Testis (tissue), 3 donors: Measurements from ENCODE around the gene NCR2. TPM values are rescaled to one million over a fixed set of nuclear protein-coding genes. Genes with fewer than 3 reads are reported as not detected.

ENCODE experiments used
- DNase-seq: peaks from one replicate; pipeline ENCODE4 v3.0.0-alpha.2; 2019
- H3K27ac ChIP-seq, 2 donors: fragments of 200-600 bp; sonication (generic); one replicate each; pipeline ENCODE4 v1.5.1; 2019
- H3K27me3 ChIP-seq: fragments of 200-600 bp; sonication (generic); one replicate; pipeline ENCODE4 v1.5.1; 2019
- H3K36me3 ChIP-seq: fragments of 200-600 bp; sonication (generic); one replicate; pipeline ENCODE4 v1.5.1; 2017; ENCODE audit warnings: low read depth; ENCODE audit errors: missing control alignments
- H3K4me1 ChIP-seq: fragments of 200-600 bp; sonication (generic); one replicate; pipeline ENCODE4 v1.5.1; 2019
- H3K4me3 ChIP-seq, 2 donors: fragments of 200-600 bp; sonication (generic); one replicate each; pipeline ENCODE4 v1.5.1; 2017 to 2019
- H3K9me3 ChIP-seq: fragments of 200-600 bp; sonication (generic); one replicate; pipeline ENCODE4 v1.5.1; 2017
- CTCF ChIP-seq, 3 experiments: fragments of 450-650 bp in 2 of 3; fragments of 200-600 bp in 1 of 3; sonication (generic) in 1 of 3; IDR thresholded peaks; one replicate each; pipeline ENCODE4 v1.5.1; 2016 to 2019; ENCODE audit warnings: antibody characterized with exemption in 3 of 3, mild to moderate bottlenecking in 2 of 3, moderate library complexity in 1 of 3
- POLR2A ChIP-seq: fragments of 450-650 bp; IDR thresholded peaks from one replicate; pipeline ENCODE4 v1.6.1; 2017; ENCODE audit warnings: antibody characterized with exemption, mild to moderate bottlenecking, moderate library complexity
- WGBS, 2 donors: methylation state at CpG; one replicate each; pipeline ENCODE4 v1.1.5; 2018; 5-methylcytosine and 5-hydroxymethylcytosine counted together
- intact Hi-C: fragments of 100-400 bp; cut with DNase I; formaldehyde crosslinking; loops from one replicate; pipeline ENCODE4 v1.15.1; 2023; ENCODE audit warnings: low total_unique reads
- polyA plus RNA-seq: library from polyadenylated mRNA; stranded (reverse); fragments of 350-450 nt; fragmentation: Illumina TruSeq; extraction: RNeasy Lipid Tissue Mini Kit (QIAGEN cat#74804); gene quantifications from one replicate; pipeline ENCODE4 v1.2.3, GENCODE V29; 2014; ENCODE audit warnings: low read depth, low replicate concordance; ENCODE audit not compliant: insufficient read depth
- total RNA-seq, 2 donors: library from RNA; depleted of rRNA; stranded (reverse); fragments of >200 nt; gene quantifications; one replicate each; pipeline ENCODE4 v1.2.3, GENCODE V29; 2016

Gene NCR2
- total and polyA plus RNA-seq, 3 donors from 2014 or later: not detected

GRCh38 chr6:41353333-41353732 lies 17.9 kb downstream of the NCR2 start:
- TF ChIP-seq CTCF (IDR thresholded peaks at IDR 0.05): no peak
- no peak for TF ChIP-seq POLR2A
- no peak overlapping the region for H3K4me3 ChIP-seq
- H3K4me1 ChIP-seq: no peaks in the 10 kb centered on the region
- H3K27ac ChIP-seq: no peak overlapping the region
- H3K9me3 ChIP-seq: no peaks in the 10 kb centered on the region
- intact Hi-C loops: no loop called here
- 69 to 83% methylated on average over 2 to 3 of the region's 3 CpGs for WGBS, 2 donors
- H3K36me3 ChIP-seq: no peaks in the 10 kb centered on the region
- H3K27me3 ChIP-seq: no peaks in the 10 kb centered on the region
- DNase-seq: no peak

GRCh38 chr6:41355952-41356351 lies 20.5 kb downstream of the NCR2 start:
- Histone ChIP-seq H3K9me3 (no peaks in the 10 kb centered on the region), H3K36me3 (no peaks in the 10 kb centered on the region), H3K27me3 (no peaks in the 10 kb centered on the region), H3K27ac (no peak overlapping the region), H3K4me3 (no peak overlapping the region), H3K4me1 (no peaks in the 10 kb centered on the region)
- WGBS, 2 donors: 74 to 79% methylated on average over 4 of the region's 4 CpGs
- TF ChIP-seq CTCF (IDR thresholded peaks at IDR 0.05): no peak
- no peak for TF ChIP-seq POLR2A
- DNase-seq: no peak
- intact Hi-C loops: no loop called here

GRCh38 chr6:41356825-41357224 lies 21.4 kb downstream of the NCR2 start:
- WGBS, 2 donors: 87 to 98% methylated on average over 3 of the region's 3 CpGs
- TF ChIP-seq CTCF (IDR thresholded peaks at IDR 0.05) (no peak), POLR2A (no peak)
- Histone ChIP-seq H3K36me3 (no peaks in the 10 kb centered on the region), H3K4me1 (no peaks in the 10 kb centered on the region), H3K9me3 (no peaks in the 10 kb centered on the region), H3K27ac (no peak overlapping the region), H3K27me3 (no peaks in the 10 kb centered on the region), H3K4me3 (no peak overlapping the region)
- no peak for DNase-seq
- intact Hi-C loops: no loop called here

GRCh38 chr6:41358503-41358902 lies 23.1 kb downstream of the NCR2 start:
- DNase-seq: no peak
- Histone ChIP-seq H3K36me3 (no peaks in the 10 kb centered on the region), H3K9me3 (no peaks in the 10 kb centered on the region), H3K4me3 (no peak overlapping the region), H3K4me1 (no peaks in the 10 kb centered on the region), H3K27ac (no peak overlapping the region), H3K27me3 (no peaks in the 10 kb centered on the region)
- TF ChIP-seq CTCF (IDR thresholded peaks at IDR 0.05) (no peak), POLR2A (no peak)
- 91% methylated on average over 6 to 7 of the region's 7 CpGs for WGBS, 2 donors
- intact Hi-C loops: no loop called here

- intact Hi-C loops: no loop called here
- whole genome bisulfite sequencing, 2 donors: 82 to 85% methylated on average over 4 of the region's 4 CpGs
- no peak overlapping the region for H3K4me3 ChIP-seq
- H3K9me3 ChIP-seq: no peaks in the 10 kb centered on the region
- no peak overlapping the region for H3K27ac ChIP-seq
- TF ChIP-seq CTCF (IDR thresholded peaks at IDR 0.05) (no peak), POLR2A (no peak)
- H3K27me3 ChIP-seq: no peaks in the 10 kb centered on the region
- H3K36me3 ChIP-seq: no peaks in the 10 kb centered on the region
- DNase-seq: no peak
- H3K4me1 ChIP-seq: no peaks in the 10 kb centered on the region
Observed at GRCh38 chr6:41359617-41360313, 24.4 kb downstream of the NCR2 start.
